PC-9 (cell line): Measurements from ENCODE around the gene XPO6.

Source experiments
- CTCF ChIP-seq: fragments of 200-600 bp; sonication (generic); conservative IDR thresholded peaks from 2 replicates; pipeline ENCODE4 v1.6.1; 2017; ENCODE audit warnings: mixed run types, antibody characterized with exemption, mild to moderate bottlenecking, moderate library complexity
- EZH2 ChIP-seq: fragments of 200-600 bp; sonication (generic); IDR thresholded peaks from 2 replicates; pipeline ENCODE4 v1.8.0; 2017; ENCODE audit warnings: antibody characterized with exemption, low read depth

GRCh38 chr16:28210979-28211588 lies 681 bp downstream of the XPO6 start:
- TF ChIP-seq CTCF (no peak), EZH2 (no peak)
